Panc1 (cell line): Measurements from ENCODE around the gene FLOT2. TPM values are rescaled to one million over a fixed set of nuclear protein-coding genes. Genes with fewer than 3 reads are reported as not detected.
"Not testable (repeated sequence)": the region's sequence is repeated elsewhere in the genome, so short reads cannot be mapped to it uniquely, and the experiment has no call there.

Source experiments
- ATAC-seq: fragments of 200-7000 bp; cut with Tn5 transposase; 2 replicates; pipeline ENCODE4 v1.9.1; 2020; ENCODE audit warnings: mild to moderate bottlenecking, moderate library complexity
- BruUV-seq: library from RNA; stranded (reverse); fragments of 400-500 nt; replicated peaks from 2 replicates; lab custom pipeline; 2021; lab: Mats Ljungman, UMichigan
- CTCF ChIA-PET: fragments of 300-600 bp; sonication (Branson Sonifier 250); formaldehyde crosslinking; loops from one replicate; lab custom pipeline; 2022; ENCODE audit warnings: antibody characterized with exemption; lab: Charles Lee
- POLR2A ChIA-PET: fragments of 300-600 bp; sonication (Branson Sonifier 250); formaldehyde crosslinking; loops from one replicate; lab custom pipeline; 2022; ENCODE audit warnings: antibody characterized with exemption; lab: Charles Lee
- DNase-seq: peaks from one replicate; pipeline ENCODE4 v3.0.0-alpha.2; 2010; ENCODE audit warnings: low read depth, low spot score
- H3K27ac ChIP-seq: 2 replicates; pipeline ENCODE4 v1.5.1; 2011; ENCODE audit warnings: mild to moderate bottlenecking, low read length, inconsistent platforms
- H3K27me3 ChIP-seq: fragments of 200-500 bp; sonication (Bioruptor generic); 2 replicates; pipeline ENCODE4 v1.6.0; 2014; ENCODE audit warnings: low read length, inconsistent platforms; ENCODE audit not compliant: control insufficient read depth, insufficient read depth
- H3K36me3 ChIP-seq: fragments of 200-500 bp; sonication (Bioruptor generic); 2 replicates; pipeline ENCODE4 v1.5.1; 2014; ENCODE audit warnings: inconsistent platforms, mild to moderate bottlenecking, low read length, moderate library complexity; ENCODE audit not compliant: control insufficient read depth, insufficient read depth
- H3K4me1 ChIP-seq: 2 replicates; pipeline ENCODE4 v1.5.1; 2011; ENCODE audit warnings: inconsistent platforms, mild to moderate bottlenecking, low read length, moderate library complexity; ENCODE audit not compliant: control insufficient read depth, insufficient read depth
- H3K4me3 ChIP-seq, 2 experiments: 2 replicates each; pipeline ENCODE4 v1.5.1; 2011 to 2012; ENCODE audit warnings: low read depth in 2 of 2, low read length in 2 of 2, mild to moderate bottlenecking in 2 of 2, inconsistent platforms in 1 of 2, moderate library complexity in 1 of 2
- H3K9me3 ChIP-seq: fragments of 200-500 bp; sonication (Bioruptor generic); 2 replicates; pipeline ENCODE4 v1.5.1; 2014; ENCODE audit warnings: low read depth, mild to moderate bottlenecking, inconsistent platforms, low read length, moderate library complexity; ENCODE audit not compliant: control insufficient read depth, insufficient read depth
- CTCF ChIP-seq: fragments of 450-650 bp; IDR thresholded peaks from 2 replicates; pipeline ENCODE4 v1.5.1; 2017; ENCODE audit warnings: mild to moderate bottlenecking
- POLR2AphosphoS5 ChIP-seq: IDR thresholded peaks from 2 replicates; pipeline ENCODE4 v1.6.1; 2012; ENCODE audit warnings: mild to moderate bottlenecking, low read depth, low read length, moderate library complexity
- SIN3A ChIP-seq: IDR thresholded peaks from 2 replicates; pipeline ENCODE4 v1.6.1; 2012; ENCODE audit warnings: low read depth, mild to moderate bottlenecking, low read length, moderate library complexity, borderline replicate concordance; ENCODE audit not compliant: insufficient read depth
- TCF7L2 ChIP-seq: IDR thresholded peaks from 2 replicates; pipeline ENCODE4 v1.6.1; 2011; ENCODE audit warnings: mild to moderate bottlenecking, low read depth, low read length, inconsistent platforms
- in situ Hi-C: cut with HindIII; loops from 2 replicates; pipeline ENCODE4 v1.10.0; 2016; ENCODE audit warnings: low sequenced_read_pairs, low pct_unique_long_range_greater_than_20kb
- intact Hi-C: fragments of 100-400 bp; cut with micrococcal nuclease; formaldehyde crosslinking; loops from one replicate; pipeline ENCODE4 v1.10.0; 2022; ENCODE audit not compliant: unreplicated experiment
- total RNA-seq: library from RNA; stranded (reverse); gene quantifications from one replicate; pipeline ENCODE4 v1.2.1, GENCODE V29; 2021; ENCODE audit not compliant: unreplicated experiment
- TF ChIP-seq, protein P1 (sequence below), 2 experiments: IDR thresholded peaks; 2 replicates each; pipeline ENCODE4 v1.6.1; 2011 to 2012; ENCODE audit warnings: low read depth in 2 of 2, control low read depth in 1 of 2, low read length in 1 of 2, mild to moderate bottlenecking in 1 of 2, moderate library complexity in 1 of 2; ENCODE audit not compliant: insufficient read depth in 1 of 2

The FLOT2 gene
- total RNA-seq, 1 experiment from 2014 or later: 110 TPM

GRCh38 chr17:28904800-28905199 is 7.3 kb upstream of the FLOT2 start:
- in situ Hi-C loops (no loop called here), intact Hi-C loops (loop anchor here (10.0 kb wide), 2 partner anchors 60 to 180 kb away; partner anchors contain the start of genes FAM222B, NEK8 and TLCD1)
- ChIA-PET POLR2A (no interaction called here), CTCF (interaction anchor here (0.5 to 2.0 kb wide), 2 partner anchors 49 to 178 kb away, joined by 3 to 6 read pairs; partner anchors contain the start of gene TLCD1)
- ATAC-seq (no peak), DNase-seq (no peak)
- Histone ChIP-seq H3K9me3 (no peaks in the 10 kb centered on the region), H3K4me1 (peaks cover 4% of the 10 kb centered on the region; the same call in 1 of the 2 replicates), H3K27ac (no peak overlapping the region), H3K4me3 (no peak overlapping the region), H3K27me3 (no peaks in the 10 kb centered on the region), H3K36me3 (peaks cover 8% of the 10 kb centered on the region; the same call in 1 of the 2 replicates)
- TF ChIP-seq TCF7L2 (no peak), POLR2AphosphoS5 (no peak), CTCF (no peak), SIN3A (no peak)
- TF ChIP-seq, protein P1, sequence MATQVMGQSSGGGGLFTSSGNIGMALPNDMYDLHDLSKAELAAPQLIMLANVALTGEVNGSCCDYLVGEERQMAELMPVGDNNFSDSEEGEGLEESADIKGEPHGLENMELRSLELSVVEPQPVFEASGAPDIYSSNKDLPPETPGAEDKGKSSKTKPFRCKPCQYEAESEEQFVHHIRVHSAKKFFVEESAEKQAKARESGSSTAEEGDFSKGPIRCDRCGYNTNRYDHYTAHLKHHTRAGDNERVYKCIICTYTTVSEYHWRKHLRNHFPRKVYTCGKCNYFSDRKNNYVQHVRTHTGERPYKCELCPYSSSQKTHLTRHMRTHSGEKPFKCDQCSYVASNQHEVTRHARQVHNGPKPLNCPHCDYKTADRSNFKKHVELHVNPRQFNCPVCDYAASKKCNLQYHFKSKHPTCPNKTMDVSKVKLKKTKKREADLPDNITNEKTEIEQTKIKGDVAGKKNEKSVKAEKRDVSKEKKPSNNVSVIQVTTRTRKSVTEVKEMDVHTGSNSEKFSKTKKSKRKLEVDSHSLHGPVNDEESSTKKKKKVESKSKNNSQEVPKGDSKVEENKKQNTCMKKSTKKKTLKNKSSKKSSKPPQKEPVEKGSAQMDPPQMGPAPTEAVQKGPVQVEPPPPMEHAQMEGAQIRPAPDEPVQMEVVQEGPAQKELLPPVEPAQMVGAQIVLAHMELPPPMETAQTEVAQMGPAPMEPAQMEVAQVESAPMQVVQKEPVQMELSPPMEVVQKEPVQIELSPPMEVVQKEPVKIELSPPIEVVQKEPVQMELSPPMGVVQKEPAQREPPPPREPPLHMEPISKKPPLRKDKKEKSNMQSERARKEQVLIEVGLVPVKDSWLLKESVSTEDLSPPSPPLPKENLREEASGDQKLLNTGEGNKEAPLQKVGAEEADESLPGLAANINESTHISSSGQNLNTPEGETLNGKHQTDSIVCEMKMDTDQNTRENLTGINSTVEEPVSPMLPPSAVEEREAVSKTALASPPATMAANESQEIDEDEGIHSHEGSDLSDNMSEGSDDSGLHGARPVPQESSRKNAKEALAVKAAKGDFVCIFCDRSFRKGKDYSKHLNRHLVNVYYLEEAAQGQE (IDR thresholded peaks at IDR 0.05; ENCODE audit: insufficient read depth in 1 of 2, low read depth in 2 of 2, low read length in 1 of 2): no peak
- BruUV-seq: no TSS peak

- CTCF ChIA-PET: interaction anchor here (0.7 to 2.0 kb wide), 3 partner anchors 9 to 177 kb away, joined by 3 to 6 read pairs (median 5); partner anchors contain the start of gene TLCD1
- H3K27ac ChIP-seq, H3K36me3 ChIP-seq, in situ Hi-C loops, H3K9me3 ChIP-seq, DNase-seq, H3K4me1 ChIP-seq, H3K4me3 ChIP-seq, ATAC-seq, BruUV-seq, POLR2A ChIA-PET, H3K27me3 ChIP-seq: not testable (repeated sequence)
- intact Hi-C loops: loop anchor here (10.0 kb wide), 2 partner anchors 59 to 179 kb away; partner anchors contain the start of genes FAM222B, NEK8 and TLCD1
Observed at GRCh38 chr17:28903546-28903841, 6.0 kb upstream of the FLOT2 start.

DNA sequence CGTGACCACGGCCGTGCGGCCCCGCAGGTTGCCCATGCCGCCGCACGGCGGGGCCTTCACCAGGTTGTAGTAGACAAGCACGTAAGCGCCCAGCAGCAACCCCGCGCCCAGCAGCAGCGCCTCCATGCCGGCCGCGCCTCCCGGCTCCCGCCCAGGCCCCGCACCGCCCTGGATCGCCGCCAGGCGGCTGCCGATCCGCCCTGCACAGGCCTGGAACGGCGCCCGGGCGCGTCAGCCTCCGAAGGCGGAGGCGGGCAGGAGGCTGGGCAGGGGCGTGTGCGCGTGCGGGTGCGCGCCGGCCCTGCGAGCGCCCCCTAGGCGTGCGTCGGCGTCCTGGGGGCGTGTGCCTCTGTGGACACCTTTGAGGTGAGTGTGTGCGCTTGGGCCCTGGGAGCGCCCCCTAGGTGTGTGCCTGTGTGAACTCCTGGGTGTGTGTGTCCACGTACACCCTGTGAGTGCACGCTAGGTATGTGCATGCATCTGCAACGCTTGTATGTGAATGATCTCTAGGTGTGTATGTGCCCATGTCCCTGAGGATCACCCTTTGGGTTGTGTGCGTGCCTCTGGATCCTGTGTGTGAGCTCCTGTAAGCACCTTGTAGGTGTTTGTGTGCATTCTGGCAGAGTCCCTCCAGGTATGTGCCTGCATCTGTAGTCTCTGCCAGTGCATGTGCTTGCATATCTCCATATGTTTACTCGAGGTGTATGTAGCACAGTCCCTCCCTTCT is 5.4 kb upstream of the FLOT2 start, which contains the start of gene DHRS13:
DHRS13 (minus strand) TSS at position 261 of the 727 bp plus-strand sequence; CDS start at position 126, 135 bp downstream.
- intact Hi-C loops: loop anchor here (10.0 kb wide), 2 partner anchors 58 to 178 kb away; partner anchors contain the start of genes FAM222B, NEK8 and TLCD1
- Histone ChIP-seq H3K4me1 (peaks cover 7% of the 10 kb centered on the region), H3K4me3 (peak within 1 kb of the TSS; percentile 62 to 63), H3K27me3 (no peaks in the 10 kb centered on the region), H3K36me3 (no peaks in the 10 kb centered on the region), H3K9me3 (no peaks in the 10 kb centered on the region), H3K27ac (peak within 1 kb of the TSS; percentile 48)
- ChIA-PET CTCF (interaction anchor here (0.5 to 2.0 kb wide), 3 partner anchors 9 to 176 kb away, joined by 3 to 6 read pairs (median 6); partner anchors contain the start of gene TLCD1), POLR2A (no interaction called here)
- in situ Hi-C loops: no loop called here
- BruUV-seq: no TSS peak
- DNase-seq: peak; percentile 57
- peak; percentile 97 for ATAC-seq
- TF ChIP-seq, protein P1 (IDR thresholded peaks at IDR 0.05; ENCODE audit: insufficient read depth in 1 of 2, low read depth in 2 of 2, low read length in 1 of 2): peak in 1 of 2 experiments; percentile 73; a peak in 1 of 4 replicates
- TF ChIP-seq CTCF: peak; percentile 100
- peak; percentile 99; the same call in 1 of the 2 replicates for TF ChIP-seq SIN3A
- peak; percentile 73 for TF ChIP-seq POLR2AphosphoS5
- peak; percentile 73 for TF ChIP-seq TCF7L2
